DOHH2 (cell line): ENCODE measurements around the gene CA6.

Experiments used
- H3F3A ChIP-seq: fragments of 200-600 bp; sonication (generic), shearing (Covaris generic); 2 replicates; pipeline ENCODE4 v1.6.0; 2016; ENCODE audit warnings: antibody characterized with exemption, mild to moderate bottlenecking; ENCODE audit not compliant: control insufficient read depth, insufficient read depth
- H3K27ac ChIP-seq: fragments of 200-600 bp; sonication (generic); 2 replicates; pipeline ENCODE4 v1.5.1; 2014; ENCODE audit warnings: low read depth, mild to moderate bottlenecking, low read length, moderate library complexity
- H3K27me3 ChIP-seq: fragments of 200-600 bp; sonication (generic); 2 replicates; pipeline ENCODE4 v1.6.1; 2014; ENCODE audit warnings: mild to moderate bottlenecking, low read length, mixed read lengths; ENCODE audit not compliant: control insufficient read depth
- H3K36me3 ChIP-seq: fragments of 200-600 bp; sonication (generic); 2 replicates; pipeline ENCODE4 v1.6.1; 2014; ENCODE audit warnings: mild to moderate bottlenecking, low read length, moderate library complexity, mixed read lengths; ENCODE audit not compliant: control insufficient read depth
- H3K4me1 ChIP-seq: fragments of 200-600 bp; sonication (generic); 2 replicates; pipeline ENCODE4 v1.6.1; 2014; ENCODE audit warnings: mild to moderate bottlenecking, low read length, mixed read lengths; ENCODE audit not compliant: control insufficient read depth
- H3K4me2 ChIP-seq: fragments of 200-600 bp; sonication (generic); 2 replicates; pipeline ENCODE4 v1.6.0; 2014; ENCODE audit warnings: mild to moderate bottlenecking, low read length, moderate library complexity
- H3K4me3 ChIP-seq: fragments of 200-600 bp; sonication (generic); 2 replicates; pipeline ENCODE4 v1.5.1; 2014; ENCODE audit warnings: mild to moderate bottlenecking, low read length, mixed read lengths
- H3K79me2 ChIP-seq: fragments of 200-600 bp; sonication (generic); 2 replicates; pipeline ENCODE4 v1.6.1; 2014; ENCODE audit warnings: mild to moderate bottlenecking, low read length, mixed read lengths; ENCODE audit not compliant: control insufficient read depth
- H3K9me2 ChIP-seq: fragments of 200-600 bp; sonication (generic); replicated peaks from 2 replicates; pipeline ENCODE4 v1.6.1; 2014; ENCODE audit warnings: mild to moderate bottlenecking, low read length, mixed read lengths; ENCODE audit not compliant: control insufficient read depth
- H3K9me3 ChIP-seq: fragments of 200-600 bp; sonication (generic); 2 replicates; pipeline ENCODE4 v1.6.1; 2014; ENCODE audit warnings: antibody characterized with exemption, low read length, mixed read lengths; ENCODE audit not compliant: control insufficient read depth, insufficient read depth
- H4K20me1 ChIP-seq: fragments of 200-600 bp; sonication (generic); 2 replicates; pipeline ENCODE4 v1.6.0; 2014; ENCODE audit warnings: low read depth, mild to moderate bottlenecking, antibody characterized with exemption, low read length, moderate library complexity; ENCODE audit not compliant: control insufficient read depth, insufficient read depth
- CTCF ChIP-seq: fragments of 200-600 bp; sonication (generic); IDR thresholded peaks from one replicate; pipeline ENCODE4 v1.5.1; 2014; ENCODE audit warnings: antibody characterized with exemption, mild to moderate bottlenecking, low read depth, low read length; ENCODE audit not compliant: poor library complexity, severe bottlenecking
- EZH2phosphoT487 ChIP-seq: fragments of 200-600 bp; sonication (generic); IDR thresholded peaks from 2 replicates; pipeline ENCODE4 v1.6.1; 2017; ENCODE audit warnings: borderline replicate concordance, mild to moderate bottlenecking, antibody characterized with exemption, low read length, moderate library complexity, mixed read lengths

Gene CA6

DNA sequence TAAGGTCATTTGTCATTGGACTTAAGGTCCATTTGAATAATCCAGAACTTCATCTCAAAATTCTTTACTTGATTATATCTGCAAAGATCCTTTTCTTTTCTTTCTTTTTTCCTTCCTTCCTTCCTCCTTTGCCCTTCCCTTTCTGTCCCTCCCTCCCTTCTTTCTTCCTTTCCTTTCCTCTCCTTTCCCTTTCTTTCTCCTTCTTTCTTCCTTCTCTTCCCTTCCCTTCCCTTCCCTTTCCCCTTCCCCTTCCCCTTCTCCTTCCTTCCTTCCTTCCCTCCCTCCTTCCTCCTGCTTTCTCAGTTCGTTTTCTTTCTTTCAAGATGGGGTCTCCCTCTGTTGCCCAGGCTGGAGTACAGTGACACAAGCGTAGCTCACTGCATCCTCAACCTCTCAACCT, 35.5 kb downstream of the CA6 start:
- H3F3A ChIP-seq: peaks cover 23% of the 10 kb centered on the region
- peaks cover 65% of the 10 kb centered on the region for H3K4me1 ChIP-seq
- H3K79me2 ChIP-seq: no peaks in the 10 kb centered on the region

GRCh38 chr1:8984203-8984602, 38.5 kb downstream of the CA6 start:
- Histone ChIP-seq H3K9me3 (no peaks in the 10 kb centered on the region), H3K9me2 (no peaks in the 10 kb centered on the region), H3K4me2 (peak overlapping the region; percentile 66; the same call in 1 of the 2 replicates), H3K4me1 (peaks cover 95% of the 10 kb centered on the region), H4K20me1 (no peaks in the 10 kb centered on the region), H3K4me3 (no peak overlapping the region), H3K36me3 (no peaks in the 10 kb centered on the region), H3K27me3 (no peaks in the 10 kb centered on the region), H3F3A (peaks cover 38% of the 10 kb centered on the region), H3K79me2 (no peaks in the 10 kb centered on the region), H3K27ac (peak overlapping the region; percentile 91)
- no peak for TF ChIP-seq EZH2phosphoT487
- TF ChIP-seq CTCF: no peak

More for the DNA sequence above, 35.5 kb downstream of the CA6 start:
- Histone ChIP-seq H3K27ac (peak overlapping the region; percentile 67), H3K4me2 (peak overlapping the region; percentile 67), H3K9me2 (no peaks in the 10 kb centered on the region), H3K4me3 (peak overlapping the region; percentile 51), H3K27me3 (no peaks in the 10 kb centered on the region), H3K9me3 (no peaks in the 10 kb centered on the region), H3K36me3 (no peaks in the 10 kb centered on the region), H4K20me1 (no peaks in the 10 kb centered on the region)
- TF ChIP-seq CTCF: no peak
- TF ChIP-seq EZH2phosphoT487: no peak

- no peak for TF ChIP-seq CTCF
- no peak for TF ChIP-seq EZH2phosphoT487
- no peaks in the 10 kb centered on the region for H3K36me3 ChIP-seq
- no peaks in the 10 kb centered on the region for H3K9me2 ChIP-seq
- H3K4me1 ChIP-seq: peaks cover 97% of the 10 kb centered on the region
- H3K27ac ChIP-seq: peak overlapping the region; percentile 91
- H3K4me3 ChIP-seq: no peak overlapping the region
- H3K9me3 ChIP-seq: no peaks in the 10 kb centered on the region
- H3K4me2 ChIP-seq: peak overlapping the region; percentile 66
- peaks cover 38% of the 10 kb centered on the region for H3F3A ChIP-seq
- H4K20me1 ChIP-seq: no peaks in the 10 kb centered on the region
- no peaks in the 10 kb centered on the region for H3K27me3 ChIP-seq
- no peaks in the 10 kb centered on the region for H3K79me2 ChIP-seq
Observed at GRCh38 chr1:8984990-8985389, 39.3 kb downstream of the CA6 start.
